Activated CD8-positive, alpha-beta T cell treated with anti-CD3 and anti-CD28 coated beads, Interleukin-2, amount 10 ng/mL, durations not matched to agents 7 days and 5 days (primary cell): ENCODE measurements around the gene LILRA1. TPM values are rescaled to one million over a fixed set of nuclear protein-coding genes. Genes with fewer than 3 reads are reported as not detected.
"Not testable (repeated sequence)": the region's sequence is repeated elsewhere in the genome, so short reads cannot be mapped to it uniquely, and the experiment has no call there.

Experiments used
- ATAC-seq: fragments of 150-1000 bp; cut with Tn5 transposase; one replicate; pipeline ENCODE4 v1.10.0; 2021; ENCODE audit warnings: moderate library complexity
- CTCF ChIA-PET: fragments of 350-600 bp; sonication (Branson Sonifier 250); formaldehyde crosslinking; loops from one replicate; lab custom pipeline; 2021; ENCODE audit warnings: antibody characterized with exemption; lab: Charles Lee
- POLR2A ChIA-PET: fragments of 350-600 bp; sonication (Branson Sonifier 250); formaldehyde crosslinking; loops from one replicate; lab custom pipeline; 2021; ENCODE audit warnings: antibody characterized with exemption; lab: Charles Lee
- DNase-seq: peaks from one replicate; pipeline ENCODE4 v3.0.0-alpha.2; 2020
- H3K27ac Mint-ChIP-seq: one replicate; pipeline ENCODE4 v1.8.0; 2021; ENCODE audit warnings: mild to moderate bottlenecking, mixed read lengths
- H3K27me3 Mint-ChIP-seq: one replicate; pipeline ENCODE4 v1.8.0; 2021; ENCODE audit warnings: low read depth, mixed read lengths
- H3K36me3 Mint-ChIP-seq: one replicate; pipeline ENCODE4 v1.8.0; 2021; ENCODE audit warnings: low read depth, mixed read lengths
- H3K4me1 Mint-ChIP-seq: one replicate; pipeline ENCODE4 v1.8.0; 2021; ENCODE audit warnings: low read depth, mixed read lengths
- H3K4me3 Mint-ChIP-seq: one replicate; pipeline ENCODE4 v1.8.0; 2021; ENCODE audit warnings: mild to moderate bottlenecking, mixed read lengths
- H3K9me3 Mint-ChIP-seq: one replicate; pipeline ENCODE4 v1.8.0; 2022; ENCODE audit warnings: mixed read lengths; ENCODE audit not compliant: insufficient read depth
- total RNA-seq, 2 experiments: library from RNA; stranded (reverse); gene quantifications; one replicate each; pipeline ENCODE4 v1.2.3, GENCODE V29; 2021

The LILRA1 gene
- total RNA-seq, 2 experiments from 2014 or later = not detected

GRCh38 chr19:54563206-54563605, 30.2 kb upstream of the LILRA1 start:
- DNase-seq, H3K4me1 Mint-ChIP-seq, ATAC-seq, POLR2A ChIA-PET, H3K4me3 Mint-ChIP-seq, H3K27ac Mint-ChIP-seq, H3K9me3 Mint-ChIP-seq, CTCF ChIA-PET, H3K36me3 Mint-ChIP-seq: not testable (repeated sequence)
- H3K27me3 Mint-ChIP-seq = peaks cover 28% of the 10 kb centered on the region

DNA sequence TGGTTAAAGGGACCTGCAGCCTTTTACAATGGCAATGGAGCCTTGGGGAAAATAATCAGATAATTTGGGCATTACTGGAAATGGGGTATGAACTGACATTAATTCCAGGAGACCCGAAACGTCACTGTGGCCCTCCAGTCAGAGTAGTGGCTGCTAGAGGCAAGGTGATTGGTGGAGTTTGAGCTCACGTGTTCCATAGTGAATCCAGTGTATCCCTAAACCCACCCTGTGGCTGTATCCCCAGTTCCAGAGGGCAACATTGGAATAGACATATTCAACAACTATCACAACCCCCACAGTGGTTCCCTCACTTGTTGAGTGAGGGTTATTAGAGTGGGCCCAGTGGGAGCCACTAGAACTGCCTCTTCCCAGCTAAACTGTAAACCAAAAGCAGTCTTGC, 23.1 kb upstream of the LILRA1 start:
- H3K27me3 Mint-ChIP-seq = peaks cover 42% of the 10 kb centered on the region
- no peaks in the 10 kb centered on the region for H3K9me3 Mint-ChIP-seq
- no peak overlapping the region for H3K27ac Mint-ChIP-seq
- ChIA-PET POLR2A (no interaction called here), CTCF (no interaction called here)
- H3K36me3 Mint-ChIP-seq = no peaks in the 10 kb centered on the region
- peaks cover 32% of the 10 kb centered on the region for H3K4me1 Mint-ChIP-seq
- H3K4me3 Mint-ChIP-seq = no peak overlapping the region
- DNase-seq = no peak
- ATAC-seq = no peak

GRCh38 chr19:54571715-54572615, 21.5 kb upstream of the LILRA1 start:
- H3K9me3 Mint-ChIP-seq, H3K4me3 Mint-ChIP-seq, ATAC-seq, H3K36me3 Mint-ChIP-seq, POLR2A ChIA-PET, CTCF ChIA-PET, H3K27ac Mint-ChIP-seq, DNase-seq: not testable (repeated sequence)
- peaks cover 32% of the 10 kb centered on the region for H3K4me1 Mint-ChIP-seq
- peaks cover 32% of the 10 kb centered on the region for H3K27me3 Mint-ChIP-seq

GRCh38 chr19:54572696-54573311, 20.6 kb upstream of the LILRA1 start:
- DNase-seq = no peak
- Mint-ChIP-seq H3K27ac (no peak overlapping the region), H3K4me1 (peaks cover 28% of the 10 kb centered on the region), H3K36me3 (no peaks in the 10 kb centered on the region), H3K9me3 (no peaks in the 10 kb centered on the region), H3K4me3 (no peak overlapping the region), H3K27me3 (peaks cover 29% of the 10 kb centered on the region)
- CTCF ChIA-PET = no interaction called here
- POLR2A ChIA-PET = no interaction called here
- ATAC-seq = no peak

DNA sequence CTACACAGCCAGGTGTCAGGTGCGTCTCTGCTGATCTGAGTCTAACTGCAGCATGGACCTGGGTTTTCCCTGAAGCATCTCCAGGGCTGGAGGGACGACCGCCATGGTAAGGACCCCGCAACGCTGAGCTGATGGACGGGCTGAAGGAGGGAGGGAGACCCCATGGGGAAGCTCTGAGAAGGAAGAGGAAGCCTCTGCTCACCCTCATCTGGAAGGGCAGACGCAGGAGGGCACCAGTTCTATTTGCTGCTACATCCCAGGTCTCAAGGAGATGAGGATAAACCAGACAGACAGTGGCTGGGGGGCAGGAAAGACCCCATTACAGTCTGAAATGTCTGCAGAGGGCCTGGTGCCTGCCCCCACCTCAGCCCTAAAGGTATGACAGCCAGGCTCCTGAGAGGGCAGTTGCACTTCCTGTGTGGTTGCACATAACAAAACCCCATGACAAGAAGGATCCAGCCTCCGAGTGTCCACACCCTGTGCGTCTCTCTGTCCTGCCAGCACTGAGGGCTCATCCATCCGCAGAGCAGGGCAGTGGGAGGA, 20.0 kb upstream of the LILRA1 start, which contains the start of gene LILRA2:
TSS of gene LILRA2 (plus strand) at position 461 of the 543 bp plus-strand sequence. CDS start 89 bp downstream, outside the sequence.
- ChIA-PET CTCF (no interaction called here), POLR2A (no interaction called here)
- H3K4me3 Mint-ChIP-seq = no peak within 1 kb of the TSS
- H3K27ac Mint-ChIP-seq = no peak within 1 kb of the TSS
- no peaks in the 10 kb centered on the region for H3K36me3 Mint-ChIP-seq
- peaks cover 27% of the 10 kb centered on the region for H3K27me3 Mint-ChIP-seq
- no peak for DNase-seq
- H3K4me1 Mint-ChIP-seq = peaks cover 23% of the 10 kb centered on the region
- no peaks in the 10 kb centered on the region for H3K9me3 Mint-ChIP-seq
- ATAC-seq = peak; percentile 73

DNA sequence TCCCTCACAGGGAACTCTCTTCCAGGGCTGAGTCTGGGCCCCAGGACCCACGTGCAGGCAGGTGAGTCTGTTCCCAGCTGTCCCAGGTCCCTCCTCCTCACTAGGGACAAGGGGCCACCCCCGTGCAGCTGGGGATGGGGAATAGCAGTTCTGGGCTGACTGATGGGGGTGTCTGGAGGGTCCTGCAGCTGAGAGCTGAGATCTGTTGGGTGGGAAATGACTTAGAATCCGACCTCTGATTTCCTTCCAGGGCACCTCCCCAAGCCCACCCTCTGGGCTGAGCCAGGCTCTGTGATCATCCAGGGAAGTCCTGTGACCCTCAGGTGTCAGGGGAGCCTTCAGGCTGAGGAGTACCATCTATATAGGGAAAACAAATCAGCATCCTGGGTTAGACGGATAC, 19.4 kb upstream of the LILRA1 start:
- ChIA-PET CTCF (no interaction called here), POLR2A (no interaction called here)
- Mint-ChIP-seq H3K4me1 (peaks cover 19% of the 10 kb centered on the region), H3K36me3 (no peaks in the 10 kb centered on the region), H3K9me3 (no peaks in the 10 kb centered on the region), H3K27me3 (peaks cover 31% of the 10 kb centered on the region), H3K27ac (no peak overlapping the region), H3K4me3 (no peak overlapping the region)
- no peak for DNase-seq
- no peak for ATAC-seq

DNA sequence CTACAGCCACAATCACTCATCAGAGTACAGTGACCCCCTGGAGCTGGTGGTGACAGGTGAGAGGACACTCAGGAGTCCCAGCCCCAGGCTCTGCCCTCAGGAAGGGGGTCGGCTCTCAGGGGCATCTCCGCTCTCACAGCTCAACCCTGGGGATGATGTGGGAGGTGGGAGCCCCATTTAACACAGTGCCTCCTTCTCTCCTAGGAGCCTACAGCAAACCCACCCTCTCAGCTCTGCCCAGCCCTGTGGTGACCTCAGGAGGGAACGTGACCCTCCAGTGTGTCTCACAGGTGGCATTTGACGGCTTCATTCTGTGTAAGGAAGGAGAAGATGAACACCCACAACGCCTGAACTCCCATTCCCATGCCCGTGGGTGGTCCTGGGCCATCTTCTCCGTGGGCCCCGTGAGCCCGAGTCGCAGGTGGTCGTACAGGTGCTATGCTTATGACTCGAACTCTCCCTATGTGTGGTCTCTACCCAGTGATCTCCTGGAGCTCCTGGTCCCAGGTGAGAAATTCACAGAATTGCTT, 18.8 kb upstream of the LILRA1 start:
- H3K9me3 Mint-ChIP-seq = no peaks in the 10 kb centered on the region
- ChIA-PET POLR2A (no interaction called here), CTCF (no interaction called here)
- no peak for ATAC-seq
- H3K4me3 Mint-ChIP-seq = no peak overlapping the region
- no peak overlapping the region for H3K27ac Mint-ChIP-seq
- peaks cover 34% of the 10 kb centered on the region for H3K27me3 Mint-ChIP-seq
- H3K4me1 Mint-ChIP-seq = peaks cover 19% of the 10 kb centered on the region
- no peak for DNase-seq
- no peaks in the 10 kb centered on the region for H3K36me3 Mint-ChIP-seq

- ATAC-seq, H3K27ac Mint-ChIP-seq, H3K36me3 Mint-ChIP-seq, H3K4me3 Mint-ChIP-seq, POLR2A ChIA-PET, CTCF ChIA-PET, DNase-seq, H3K9me3 Mint-ChIP-seq: not testable (repeated sequence)
- peaks cover 19% of the 10 kb centered on the region for H3K4me1 Mint-ChIP-seq
- H3K27me3 Mint-ChIP-seq = peaks cover 34% of the 10 kb centered on the region
Observed at GRCh38 chr19:54575205-54575604, 18.2 kb upstream of the LILRA1 start.

GRCh38 chr19:54576411-54576976, 16.9 kb upstream of the LILRA1 start:
- Mint-ChIP-seq H3K4me3 (no peak overlapping the region), H3K36me3 (no peaks in the 10 kb centered on the region), H3K27me3 (peaks cover 28% of the 10 kb centered on the region), H3K9me3 (no peaks in the 10 kb centered on the region), H3K27ac (no peak overlapping the region), H3K4me1 (peaks cover 19% of the 10 kb centered on the region)
- POLR2A ChIA-PET = no interaction called here
- ATAC-seq (no peak), DNase-seq (no peak)
- CTCF ChIA-PET = no interaction called here

DNA sequence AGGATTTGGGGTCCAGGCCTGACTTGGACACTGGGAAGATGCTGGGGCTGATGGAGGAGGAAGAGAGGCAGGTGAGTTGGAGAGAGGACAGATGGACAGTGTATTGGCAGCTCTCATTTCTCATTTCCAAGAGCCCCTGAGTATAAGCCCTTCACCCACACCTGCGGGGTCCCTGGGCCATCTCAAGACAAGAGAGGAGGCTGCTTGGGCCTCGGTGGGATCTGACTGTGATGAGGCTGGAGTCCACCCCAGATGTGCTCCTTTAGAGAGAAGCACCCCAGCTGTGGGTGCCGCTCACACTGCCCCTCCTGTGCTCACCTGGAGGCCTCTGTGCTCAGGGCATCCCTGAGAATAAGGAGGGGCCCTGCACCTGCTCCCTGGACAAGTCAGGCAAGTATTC, 16.1 kb upstream of the LILRA1 start:
- Mint-ChIP-seq H3K36me3 (no peaks in the 10 kb centered on the region), H3K27me3 (peaks cover 27% of the 10 kb centered on the region)

GRCh38 chr19:54578268-54578667, 15.2 kb upstream of the LILRA1 start:
- CTCF ChIA-PET, H3K9me3 Mint-ChIP-seq, H3K27ac Mint-ChIP-seq, ATAC-seq, POLR2A ChIA-PET, H3K4me1 Mint-ChIP-seq, H3K4me3 Mint-ChIP-seq, DNase-seq, H3K36me3 Mint-ChIP-seq: not testable (repeated sequence)
- H3K27me3 Mint-ChIP-seq = peaks cover 28% of the 10 kb centered on the region

More for the DNA sequence above, 16.1 kb upstream of the LILRA1 start:
- Mint-ChIP-seq H3K9me3 (no peaks in the 10 kb centered on the region), H3K4me3 (no peak overlapping the region), H3K27ac (no peak overlapping the region), H3K4me1 (peaks cover 19% of the 10 kb centered on the region)
- no peak for ATAC-seq
- ChIA-PET CTCF (no interaction called here), POLR2A (no interaction called here)
- DNase-seq = no peak
